GM12878 (cell line): ENCODE data around the gene PLPP6. TPM values are rescaled to one million over a fixed set of nuclear protein-coding genes. Genes with fewer than 3 reads are reported as not detected.

Experiments
- ATAC-seq: fragments of 200-7000 bp; cut with Tn5 transposase; 3 replicates; pipeline ENCODE4 v1.9.1; 2020; ENCODE audit warnings: mild to moderate bottlenecking, moderate library complexity
- BruUV-seq: library from RNA; stranded (reverse); fragments of 400-500 nt; replicated peaks from 2 replicates; lab custom pipeline; 2021; lab: Mats Ljungman, UMichigan
- CTCF ChIA-PET: fragments of 300-600 bp; sonication (Branson Sonifier 250); formaldehyde crosslinking; extraction: SDS; loops from one replicate; lab custom pipeline; 2021; ENCODE audit warnings: inconsistent platforms; lab: Yijun Ruan, JAX
- POLR2A ChIA-PET: fragments of 350-600 bp; formaldehyde crosslinking; extraction: SDS; loops from one replicate; lab custom pipeline; 2021; ENCODE audit warnings: inconsistent platforms; lab: Charles Lee
- RAD21 ChIA-PET: fragments of 300-600 bp; sonication (Branson Sonifier 250); formaldehyde crosslinking; loops from one replicate; lab custom pipeline; 2023; ENCODE audit warnings: antibody characterized with exemption; ENCODE audit not compliant: unreplicated experiment; lab: Charles Lee
- SMC1A ChIA-PET: fragments of 300-600 bp; sonication (Branson Sonifier 250); formaldehyde crosslinking; loops from one replicate; lab custom pipeline; 2023; ENCODE audit not compliant: unreplicated experiment, uncharacterized antibody; lab: Charles Lee
- DNase-seq: peaks from one replicate; pipeline ENCODE4 v3.0.0-alpha.2; 2011; ENCODE audit warnings: low read depth, low spot score
- FAIRE-seq: peaks from 3 replicates; lab custom pipeline; 2011; peaks lifted over from hg19 to GRCh38; lab: Jason Lieb, UNC
- H2AFZ ChIP-seq: 2 replicates; pipeline ENCODE4 v1.6.0; 2011; ENCODE audit warnings: low read depth, low read length, control low read depth; ENCODE audit not compliant: control insufficient read depth
- H3K27ac ChIP-seq: 2 replicates; pipeline ENCODE4 v1.5.1; 2011; ENCODE audit warnings: control low read depth; ENCODE audit not compliant: control insufficient read depth, insufficient read depth
- H3K27me3 ChIP-seq, 2 experiments: replicated peaks in 1 of 2; 2 replicates each; pipeline versions ENCODE4 v1.6.0 to v1.6.1; 2011; ENCODE audit warnings: low read length in 1 of 2; ENCODE audit not compliant: control insufficient read depth in 2 of 2, insufficient read depth in 2 of 2
- H3K36me3 ChIP-seq, 2 experiments: 2 replicates each; pipeline ENCODE4 v1.5.1; 2011; ENCODE audit warnings: low read length in 1 of 2; ENCODE audit not compliant: control insufficient read depth in 2 of 2, insufficient read depth in 2 of 2
- H3K4me1 ChIP-seq: 2 replicates; pipeline ENCODE4 v1.6.1; 2011; ENCODE audit warnings: mild to moderate bottlenecking, low read length, moderate library complexity, mixed read lengths; ENCODE audit not compliant: control insufficient read depth, insufficient read depth
- H3K4me2 ChIP-seq: 2 replicates; pipeline ENCODE4 v1.6.0; 2011; ENCODE audit warnings: control low read depth; ENCODE audit not compliant: control insufficient read depth, insufficient read depth
- H3K4me3 ChIP-seq: fragments of 200-600 bp; sonication (generic); 2 replicates; pipeline ENCODE4 v1.5.1; 2016
- H3K79me2 ChIP-seq: 2 replicates; pipeline ENCODE4 v1.6.0; 2011; ENCODE audit warnings: low read length; ENCODE audit not compliant: control insufficient read depth, insufficient read depth
- H3K9ac ChIP-seq: 2 replicates; pipeline ENCODE4 v1.8.0; 2011; ENCODE audit warnings: low read length, control low read depth, mixed read lengths; ENCODE audit not compliant: control insufficient read depth, insufficient read depth
- H3K9me3 ChIP-seq: replicated peaks from 3 replicates; pipeline ENCODE4 v1.5.1; 2011; ENCODE audit warnings: mild to moderate bottlenecking, low read length; ENCODE audit not compliant: control insufficient read depth, insufficient read depth
- H4K20me1 ChIP-seq: 2 replicates; pipeline ENCODE4 v1.6.0; 2011; ENCODE audit not compliant: control insufficient read depth, insufficient read depth
- BRCA1 ChIP-seq: IDR thresholded peaks from 2 replicates; pipeline ENCODE4 v1.6.1; 2011; ENCODE audit warnings: low read depth, low read length, improper control_type of control experiment
- CBFB ChIP-seq: IDR thresholded peaks from 2 replicates; pipeline ENCODE4 v1.6.1; 2016; ENCODE audit warnings: antibody characterized with exemption, low read depth
- CEBPB ChIP-seq, 2 experiments: fragments of 150-350 bp in 1 of 2; IDR thresholded peaks; 2 replicates each; pipeline ENCODE4 v1.6.1; 2012 to 2014; ENCODE audit warnings: low read depth in 2 of 2, low read length in 2 of 2, borderline replicate concordance in 1 of 2, inconsistent platforms in 1 of 2
- CHD2 ChIP-seq: IDR thresholded peaks from 2 replicates; pipeline ENCODE4 v1.6.1; 2011; ENCODE audit warnings: low read depth, low read length, improper control_type of control experiment, borderline replicate concordance
- DPF2 ChIP-seq: fragments of 450-650 bp; IDR thresholded peaks from 2 replicates; pipeline ENCODE4 v1.6.1; 2017; ENCODE audit warnings: mild to moderate bottlenecking
- E2F4 ChIP-seq: IDR thresholded peaks from 2 replicates; pipeline ENCODE4 v1.6.1; 2012; ENCODE audit warnings: low read depth, low read length, improper control_type of control experiment
- JUND ChIP-seq: IDR thresholded peaks from 2 replicates; pipeline ENCODE4 v1.6.1; 2012; ENCODE audit warnings: low read depth, mild to moderate bottlenecking, low read length, improper control_type of control experiment, moderate library complexity
- MLLT1 ChIP-seq: fragments of 450-650 bp; IDR thresholded peaks from 2 replicates; pipeline ENCODE4 v1.6.1; 2016; ENCODE audit warnings: mild to moderate bottlenecking
- YBX1 ChIP-seq: fragments of 450-650 bp; IDR thresholded peaks from 2 replicates; pipeline ENCODE4 v1.6.1; 2016; ENCODE audit warnings: antibody characterized with exemption
- ZBTB40 ChIP-seq: fragments of 450-650 bp; IDR thresholded peaks from 2 replicates; pipeline ENCODE4 v1.6.1; 2016; ENCODE audit warnings: mild to moderate bottlenecking, moderate library complexity, borderline replicate concordance
- ZNF622 ChIP-seq: fragments of 450-650 bp; IDR thresholded peaks from 2 replicates; pipeline ENCODE4 v1.6.1; 2017; ENCODE audit warnings: mild to moderate bottlenecking, inconsistent platforms
- WGBS: methylation state at CpG from one replicate; pipeline ENCODE4 v1.1.6; 2016; ENCODE audit warnings: low lambda C conversion rate; ENCODE audit not compliant: insufficient replicate concordance, insufficient coverage; ENCODE audit errors: missing lambda C conversion rate; 5-methylcytosine and 5-hydroxymethylcytosine counted together
- in situ Hi-C: fragments of 300-500 bp; cut with MboI; formaldehyde crosslinking; loops from 9 replicates; pipeline ENCODE4 v1.14.3; 2018; ENCODE audit warnings: mixed read lengths
- intact Hi-C: fragments of 100-400 bp; cut with micrococcal nuclease; formaldehyde crosslinking; loops from one replicate; pipeline ENCODE4 v1.14.2; 2022; ENCODE audit not compliant: unreplicated experiment
- polyA plus RNA-seq, 11 experiments: library from polyadenylated mRNA; depleted of rRNA in 4 of 11; unstranded in 6 of 11; stranded (reverse) in 5 of 11; fragments of >200 nt; fragmentation: Nextera tagmentation in 4 of 11; fragmentation: Illumina TruSeq in 1 of 11; extraction: Ambion mirVana in 4 of 11; extraction: Trizol in 1 of 11; gene quantifications; 1 replicate in 1 of 11; 2 replicates in 10 of 11; pipeline versions ENCODE4 v1.2.1 to v1.2.3, GENCODE V29; 2011 to 2016; ENCODE audit warnings: inconsistent platforms in 2 of 11, missing spikeins in 2 of 11, low read depth in 1 of 11
- total RNA-seq, 4 experiments: library from RNA; depleted of rRNA in 3 of 4; stranded (reverse); fragments of >200 nt in 3 of 4; fragmentation: Illumina TruSeq in 1 of 4; extraction: Trizol in 1 of 4; gene quantifications; 2 replicates each; pipeline versions ENCODE4 v1.2.1 to v1.2.3, GENCODE V29; 2013 to 2021

The PLPP6 gene
- total and polyA plus RNA-seq, 10 of the 15 experiments (the other 5 are each of a cell fraction or from before 2014, with no cell fraction given): 1.6 to 11.3 (median 6.9) TPM

- ChIA-PET SMC1A (no interaction called here), POLR2A (interaction anchor here (0.6 kb wide), 1 partner anchor 23 kb away, joined by 3 read pairs; no protein-coding TSS in a partner anchor), CTCF (interaction anchor here (0.6 to 0.8 kb wide), 2 partner anchors 11 to 42 kb away, joined by 3 read pairs; no protein-coding TSS in a partner anchor), RAD21 (interaction anchor here (0.5 kb wide), 1 partner anchor 546 kb away, joined by 4 read pairs; no protein-coding TSS in a partner anchor)
- H3K4me2 ChIP-seq: no peak overlapping the region
- H3K4me3 ChIP-seq: no peak overlapping the region
- WGBS: 94% methylated on average over 1 of the region's 1 CpG
- intact Hi-C loops (loop anchor here (10.0 kb wide), 1 partner anchor 777 kb away; no protein-coding TSS in a partner anchor), in situ Hi-C loops (no loop called here)
- no peaks in the 10 kb centered on the region for H3K27me3 ChIP-seq
- peaks cover 18% of the 10 kb centered on the region for H3K4me1 ChIP-seq
- no peak overlapping the region for H2AFZ ChIP-seq
- no peak overlapping the region for H3K9ac ChIP-seq
- FAIRE-seq (no peak), ATAC-seq (no peak), DNase-seq (no peak)
- no peak for TF ChIP-seq CHD2
- no peak for TF ChIP-seq ZBTB40
- TF ChIP-seq CBFB: no peak
- no peak for TF ChIP-seq ZNF622
- no peak for TF ChIP-seq E2F4
- TF ChIP-seq YBX1: no peak
- TF ChIP-seq JUND: no peak
- no peak for TF ChIP-seq BRCA1
- no peak for TF ChIP-seq CEBPB (IDR thresholded peaks at IDR 0.05; ENCODE audit: borderline replicate concordance in 1 of 2, low read depth in 2 of 2, low read length in 2 of 2)
- no peak for TF ChIP-seq DPF2
- no peak for TF ChIP-seq MLLT1
- H3K9me3 ChIP-seq: no peaks in the 10 kb centered on the region
- BruUV-seq: no TSS peak
- peaks cover 3% of the 10 kb centered on the region for H3K79me2 ChIP-seq
- H3K27ac ChIP-seq: no peak overlapping the region
- H3K36me3 ChIP-seq: no peaks in the 10 kb centered on the region
- no peaks in the 10 kb centered on the region; the same call in 1 of the 2 replicates for H4K20me1 ChIP-seq
Measured at GRCh38 chr9:4667681-4668080, 5.6 kb downstream of the PLPP6 start.
